Stomach smooth muscle (tissue), 2 donors: ENCODE data around the gene PCDHGC4.

Experiments
- H3K27ac ChIP-seq: one replicate; pipeline ENCODE4 v1.7.0; 2013; ENCODE audit warnings: mild to moderate bottlenecking, low read length, inconsistent platforms
- H3K27me3 ChIP-seq, 2 donors: one replicate each; pipeline ENCODE4 v1.7.0; 2013; ENCODE audit warnings: low read length in 2 of 2; ENCODE audit not compliant: insufficient read depth in 2 of 2, control insufficient read depth in 1 of 2
- H3K36me3 ChIP-seq, 2 donors: one replicate each; pipeline ENCODE4 v1.7.0; 2013; ENCODE audit warnings: low read length in 2 of 2; ENCODE audit not compliant: control insufficient read depth in 2 of 2, insufficient read depth in 2 of 2
- H3K4me1 ChIP-seq: one replicate; pipeline ENCODE4 v1.7.0; 2013; ENCODE audit warnings: low read length; ENCODE audit not compliant: control insufficient read depth, insufficient read depth
- H3K4me3 ChIP-seq, 2 donors: one replicate each; pipeline ENCODE4 v1.7.0; 2013; ENCODE audit warnings: low read length in 2 of 2
- H3K9ac ChIP-seq, 2 donors: one replicate each; pipeline ENCODE4 v1.7.0; 2013; ENCODE audit warnings: low read length in 2 of 2, mild to moderate bottlenecking in 1 of 2
- H3K9me3 ChIP-seq, 2 donors: one replicate each; pipeline ENCODE4 v1.7.0; 2013; ENCODE audit warnings: low read length in 2 of 2; ENCODE audit not compliant: control insufficient read depth in 2 of 2
- donor health status: healthy.
- donor health status: Pancreatic carcinoma.

PCDHGC4 gene

GRCh38 chr5:141521244-141521781 lies 36.5 kb downstream of the PCDHGC4 start:
- H3K4me1 ChIP-seq: peaks cover 22% of the 10 kb centered on the region
- no peaks in the 10 kb centered on the region for H3K9me3 ChIP-seq
- no peak overlapping the region for H3K9ac ChIP-seq
- H3K27me3 ChIP-seq: no peaks in the 10 kb centered on the region
- H3K27ac ChIP-seq: no peak overlapping the region
- H3K4me3 ChIP-seq: no peak overlapping the region
- H3K36me3 ChIP-seq: peaks cover 0 to 10% of the 10 kb centered on the region in 2 donors

GRCh38 chr5:141522301-141522700 lies 37.5 kb downstream of the PCDHGC4 start:
- no peaks in the 10 kb centered on the region for H3K27me3 ChIP-seq
- H3K4me3 ChIP-seq: no peak overlapping the region
- H3K36me3 ChIP-seq: peaks cover 0 to 12% of the 10 kb centered on the region in 2 donors
- H3K9me3 ChIP-seq: no peaks in the 10 kb centered on the region
- peaks cover 22% of the 10 kb centered on the region for H3K4me1 ChIP-seq
- no peak overlapping the region for H3K27ac ChIP-seq
- H3K9ac ChIP-seq: no peak overlapping the region

GRCh38 chr5:141523991-141524390 lies 39.2 kb downstream of the PCDHGC4 start:
- Histone ChIP-seq H3K9me3 (no peaks in the 10 kb centered on the region), H3K4me3 (no peak overlapping the region), H3K36me3 (peaks cover 0 to 15% of the 10 kb centered on the region in 2 donors), H3K27ac (peak overlapping the region; percentile 67), H3K9ac (no peak overlapping the region), H3K4me1 (peaks cover 28% of the 10 kb centered on the region), H3K27me3 (no peaks in the 10 kb centered on the region)

DNA sequence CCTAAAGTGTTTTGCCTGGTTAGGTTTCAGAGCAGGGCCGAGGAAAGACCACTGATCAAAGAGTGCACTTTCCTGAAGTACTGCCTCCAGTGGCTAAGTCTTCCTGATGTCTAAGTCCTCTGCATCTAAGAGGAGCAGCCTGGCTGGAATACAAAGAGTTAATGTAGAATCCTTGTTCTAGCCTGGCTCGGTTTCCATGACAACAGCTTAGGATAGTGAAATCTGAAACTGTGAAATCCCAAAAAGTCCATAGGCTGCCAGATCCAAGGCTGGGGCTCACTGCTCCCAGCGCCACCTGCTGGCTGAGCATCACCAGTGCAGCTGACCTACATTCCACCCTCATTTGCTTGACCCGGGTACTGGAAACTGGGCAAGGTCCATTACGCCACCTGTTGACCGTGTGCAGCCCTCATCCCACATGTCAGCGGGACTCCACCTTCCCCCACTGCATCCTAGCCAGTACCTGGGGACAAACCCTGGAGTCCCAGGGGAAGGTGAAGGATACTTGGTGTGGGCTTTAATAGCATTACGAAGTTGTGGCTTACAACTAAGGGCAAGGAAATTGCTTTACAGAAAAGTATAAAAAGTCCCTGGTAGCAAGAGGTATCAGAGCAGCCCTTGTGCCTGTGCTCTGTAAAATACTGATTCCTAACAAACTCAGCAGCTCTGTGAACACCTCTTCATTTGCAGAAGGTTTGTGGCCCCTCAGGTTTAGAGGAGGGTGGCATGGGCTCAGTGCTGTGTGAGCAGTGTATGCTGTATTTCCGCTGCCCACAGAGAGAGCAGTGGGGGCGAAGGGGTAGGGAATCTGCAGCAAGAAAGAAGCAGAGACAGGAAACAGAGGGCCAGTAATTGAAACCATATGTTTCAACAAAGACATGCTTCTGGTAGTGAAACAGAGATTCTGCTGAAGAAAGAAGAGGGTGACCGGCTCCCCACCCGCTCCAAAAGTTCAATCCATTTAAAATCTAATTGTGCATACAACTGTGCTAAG lies 40.1 kb downstream of the PCDHGC4 start:
- no peaks in the 10 kb centered on the region for H3K27me3 ChIP-seq
- H3K36me3 ChIP-seq: peaks cover 0 to 15% of the 10 kb centered on the region in 2 donors
- H3K9ac ChIP-seq: peak overlapping the region in 1 of 2 donors; percentile 36
- H3K27ac ChIP-seq: peak overlapping the region; percentile 67
- H3K9me3 ChIP-seq: no peaks in the 10 kb centered on the region
- H3K4me1 ChIP-seq: peaks cover 37% of the 10 kb centered on the region
- peak overlapping the region in 1 of 2 donors; percentile 16 for H3K4me3 ChIP-seq

DNA sequence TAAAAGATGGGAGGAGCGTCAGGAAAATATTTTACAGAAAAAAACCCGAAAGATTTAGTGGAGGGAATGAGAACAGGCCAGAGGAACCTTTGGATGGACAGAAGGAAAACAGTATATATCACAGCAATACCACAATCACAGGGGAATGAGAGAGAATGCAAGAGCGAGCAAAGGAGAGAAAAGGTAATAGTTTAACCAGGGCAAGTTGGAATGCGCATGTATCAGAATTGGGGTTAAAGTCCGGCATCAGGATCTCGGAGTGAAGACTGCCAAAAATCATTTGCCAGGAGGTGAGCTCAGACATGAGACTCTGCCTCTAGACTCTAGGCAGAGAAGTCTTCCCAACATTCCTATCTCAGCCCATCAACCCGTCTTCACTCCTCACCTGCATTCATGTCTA lies 40.8 kb downstream of the PCDHGC4 start:
- Histone ChIP-seq H3K27ac (peak overlapping the region; percentile 67), H3K36me3 (peaks cover 0 to 15% of the 10 kb centered on the region in 2 donors), H3K4me1 (peaks cover 35% of the 10 kb centered on the region), H3K9ac (no peak overlapping the region), H3K27me3 (no peaks in the 10 kb centered on the region), H3K4me3 (peak overlapping the region in 1 of 2 donors; percentile 16), H3K9me3 (no peaks in the 10 kb centered on the region)

DNA sequence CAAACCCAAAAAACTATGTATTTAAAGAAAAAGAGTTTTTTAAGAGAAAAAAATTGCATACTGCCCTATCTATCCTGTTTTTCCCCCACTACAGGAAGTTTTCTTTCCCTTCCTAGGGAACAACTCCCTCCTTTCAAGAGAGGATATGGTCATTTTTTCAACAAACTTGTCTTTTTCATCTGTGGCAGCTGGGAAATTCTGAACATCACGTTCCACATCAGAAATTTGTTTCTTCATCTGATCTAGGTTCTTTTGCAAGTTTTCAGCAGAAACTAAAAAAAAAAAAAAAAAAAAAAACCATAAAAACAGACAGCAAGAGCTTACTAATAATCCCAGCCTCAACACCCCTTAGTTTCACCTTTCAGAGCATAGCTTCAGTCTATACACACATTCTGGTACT lies 42.6 kb downstream of the PCDHGC4 start:
- H3K36me3 ChIP-seq: peaks cover 0 to 15% of the 10 kb centered on the region in 2 donors
- peaks cover 34% of the 10 kb centered on the region for H3K4me1 ChIP-seq
- H3K9me3 ChIP-seq: no peaks in the 10 kb centered on the region
- no peak overlapping the region for H3K27ac ChIP-seq
- no peak overlapping the region for H3K9ac ChIP-seq
- no peaks in the 10 kb centered on the region for H3K27me3 ChIP-seq
- no peak overlapping the region for H3K4me3 ChIP-seq

DNA sequence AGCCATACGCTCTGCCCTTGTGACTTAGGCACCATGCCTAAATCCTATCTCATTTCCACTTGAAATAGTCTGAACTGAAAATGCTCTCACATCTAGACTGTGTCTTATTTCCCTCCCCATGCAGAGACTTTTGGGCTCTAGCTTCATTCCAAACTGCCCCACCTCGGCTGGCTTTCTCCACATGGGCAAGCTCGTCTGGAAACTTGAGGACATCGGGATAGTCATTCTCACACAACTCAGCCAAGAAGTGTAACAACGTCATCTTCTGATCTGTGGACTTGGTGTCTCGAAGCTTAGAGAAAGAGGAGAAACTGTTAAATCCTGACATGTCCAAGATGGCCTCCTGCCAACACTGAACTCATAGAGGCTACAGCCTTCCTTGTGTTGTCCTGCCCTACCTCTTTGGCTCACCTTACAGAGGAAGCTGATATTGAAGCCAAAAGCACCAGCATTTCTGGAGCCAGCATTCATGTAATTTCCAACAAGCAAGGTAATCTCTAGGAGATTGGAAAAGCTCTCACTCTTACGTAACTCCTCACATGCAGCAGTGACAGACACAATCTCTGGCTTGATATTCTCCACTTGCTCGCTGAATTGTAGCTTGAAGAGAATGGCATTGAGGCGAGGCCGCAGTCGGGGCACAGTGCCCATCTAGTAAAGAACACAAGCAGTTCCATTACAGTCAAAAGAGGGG lies 43.6 kb downstream of the PCDHGC4 start:
- no peaks in the 10 kb centered on the region for H3K27me3 ChIP-seq
- peaks cover 34% of the 10 kb centered on the region for H3K4me1 ChIP-seq
- H3K9me3 ChIP-seq: no peaks in the 10 kb centered on the region
- peak overlapping the region; percentile 74 for H3K27ac ChIP-seq
- no peak overlapping the region for H3K4me3 ChIP-seq
- peaks cover 0 to 13% of the 10 kb centered on the region in 2 donors for H3K36me3 ChIP-seq
- H3K9ac ChIP-seq: peak overlapping the region in 1 of 2 donors; percentile 3

DNA sequence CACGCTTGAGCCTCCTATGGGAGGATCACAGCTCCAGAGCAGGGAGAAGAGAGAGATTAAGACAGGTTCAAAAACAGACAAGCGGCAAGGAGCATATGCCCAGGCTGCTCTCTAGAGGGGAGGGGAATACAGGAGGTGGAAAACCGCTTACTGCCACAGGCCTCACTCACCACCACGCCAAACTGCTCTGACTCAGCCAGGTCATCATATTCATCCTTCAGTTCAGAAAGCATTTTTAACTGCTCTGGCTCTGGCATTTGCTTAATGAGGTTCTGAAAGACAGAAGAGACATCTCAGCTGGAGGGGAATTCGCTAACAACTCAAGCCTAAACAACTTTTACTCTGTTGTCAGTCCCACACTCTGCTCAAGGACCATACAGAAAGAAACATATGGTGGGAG lies 44.2 kb downstream of the PCDHGC4 start:
- H3K27me3 ChIP-seq: no peaks in the 10 kb centered on the region
- H3K4me1 ChIP-seq: peaks cover 30% of the 10 kb centered on the region
- no peaks in the 10 kb centered on the region for H3K9me3 ChIP-seq
- peaks cover 0 to 11% of the 10 kb centered on the region in 2 donors for H3K36me3 ChIP-seq
- peak overlapping the region; percentile 74 for H3K27ac ChIP-seq
- H3K4me3 ChIP-seq: no peak overlapping the region
- H3K9ac ChIP-seq: peak overlapping the region in 1 of 2 donors; percentile 3

GRCh38 chr5:141529873-141530272 lies 45.0 kb downstream of the PCDHGC4 start:
- Histone ChIP-seq H3K4me3 (no peak overlapping the region), H3K4me1 (peaks cover 22% of the 10 kb centered on the region), H3K9ac (peak overlapping the region in 1 of 2 donors; percentile 25), H3K9me3 (no peaks in the 10 kb centered on the region), H3K27ac (peak overlapping the region; percentile 74), H3K36me3 (peaks cover 0 to 11% of the 10 kb centered on the region in 2 donors), H3K27me3 (no peaks in the 10 kb centered on the region)

GRCh38 chr5:141532726-141533125 lies 47.9 kb downstream of the PCDHGC4 start:
- H3K27ac ChIP-seq: no peak overlapping the region
- no peaks in the 10 kb centered on the region for H3K9me3 ChIP-seq
- H3K4me1 ChIP-seq: peaks cover 15% of the 10 kb centered on the region
- no peaks in the 10 kb centered on the region for H3K27me3 ChIP-seq
- H3K9ac ChIP-seq: no peak overlapping the region
- H3K36me3 ChIP-seq: peaks cover 0 to 3% of the 10 kb centered on the region in 2 donors
- H3K4me3 ChIP-seq: no peak overlapping the region
